ENCODE results near the gene ERN2.
"Not testable (repeated sequence)": the region's sequence is repeated elsewhere in the genome, so short reads cannot be mapped to it uniquely, and the experiment has no call there.

- TF ChIP-seq, protein P1, sequence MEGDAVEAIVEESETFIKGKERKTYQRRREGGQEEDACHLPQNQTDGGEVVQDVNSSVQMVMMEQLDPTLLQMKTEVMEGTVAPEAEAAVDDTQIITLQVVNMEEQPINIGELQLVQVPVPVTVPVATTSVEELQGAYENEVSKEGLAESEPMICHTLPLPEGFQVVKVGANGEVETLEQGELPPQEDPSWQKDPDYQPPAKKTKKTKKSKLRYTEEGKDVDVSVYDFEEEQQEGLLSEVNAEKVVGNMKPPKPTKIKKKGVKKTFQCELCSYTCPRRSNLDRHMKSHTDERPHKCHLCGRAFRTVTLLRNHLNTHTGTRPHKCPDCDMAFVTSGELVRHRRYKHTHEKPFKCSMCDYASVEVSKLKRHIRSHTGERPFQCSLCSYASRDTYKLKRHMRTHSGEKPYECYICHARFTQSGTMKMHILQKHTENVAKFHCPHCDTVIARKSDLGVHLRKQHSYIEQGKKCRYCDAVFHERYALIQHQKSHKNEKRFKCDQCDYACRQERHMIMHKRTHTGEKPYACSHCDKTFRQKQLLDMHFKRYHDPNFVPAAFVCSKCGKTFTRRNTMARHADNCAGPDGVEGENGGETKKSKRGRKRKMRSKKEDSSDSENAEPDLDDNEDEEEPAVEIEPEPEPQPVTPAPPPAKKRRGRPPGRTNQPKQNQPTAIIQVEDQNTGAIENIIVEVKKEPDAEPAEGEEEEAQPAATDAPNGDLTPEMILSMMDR (conservative IDR thresholded peaks at IDR 0.05; ENCODE audit: low read length), result not testable (repeated sequence)
- TF ChIP-seq EZH2phosphoT487 (IDR thresholded peaks at IDR 0.05; ENCODE audit: borderline replicate concordance), result not testable (repeated sequence)
Measured at GRCh38 chr16:23751053-23751452, 38.0 kb upstream of the ERN2 start.

Measured in Loucy (cell line).